ENCODE results near the gene STARD13. TPM values are rescaled to one million over a fixed set of nuclear protein-coding genes. Genes with fewer than 3 reads are reported as not detected.
"Not testable (repeated sequence)": the region's sequence is repeated elsewhere in the genome, so short reads cannot be mapped to it uniquely, and the experiment has no call there.

The STARD13 gene
- total RNA-seq, 2 experiments from 2014 or later, result not detected

DNA sequence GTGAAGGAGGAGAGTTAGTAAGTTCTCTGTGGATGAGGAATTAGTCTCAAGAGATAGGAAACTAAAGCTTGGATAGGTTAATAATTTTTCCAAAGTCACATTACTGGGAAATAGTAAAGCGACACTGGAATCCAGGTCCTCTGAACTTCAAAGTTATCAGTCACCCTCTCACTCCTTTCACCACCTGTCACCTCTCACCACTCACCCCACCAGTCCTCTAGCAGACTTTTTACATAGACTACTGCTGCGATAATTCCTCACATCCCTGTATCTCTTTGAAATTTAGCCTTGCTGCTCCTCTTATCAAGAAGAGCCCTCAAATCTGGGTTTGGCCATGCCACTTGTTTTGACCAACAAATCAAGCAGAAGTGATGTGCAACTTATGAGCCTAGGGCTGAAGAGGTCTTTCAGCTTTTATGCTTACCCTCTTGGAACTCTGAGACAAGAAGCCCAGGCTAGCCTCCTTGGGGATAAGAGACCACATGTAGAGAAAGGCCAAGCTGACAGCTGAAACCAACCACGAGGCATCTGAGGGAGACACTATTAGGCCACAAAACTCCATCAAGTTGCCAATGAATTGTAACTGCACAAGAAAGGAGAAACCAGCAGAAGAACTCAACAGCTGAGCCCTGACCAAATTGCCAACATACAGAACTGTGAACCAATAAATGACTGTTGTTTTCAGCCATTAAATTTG is 41.2 kb downstream of the STARD13 start:
- H3K36me3 Mint-ChIP-seq (ENCODE audit: low read depth), result no peaks in the 10 kb centered on the region
- intact Hi-C loops (cut with micrococcal nuclease), result no loop called here
- ATAC-seq, result no peak
- TF ChIP-seq, protein P1, sequence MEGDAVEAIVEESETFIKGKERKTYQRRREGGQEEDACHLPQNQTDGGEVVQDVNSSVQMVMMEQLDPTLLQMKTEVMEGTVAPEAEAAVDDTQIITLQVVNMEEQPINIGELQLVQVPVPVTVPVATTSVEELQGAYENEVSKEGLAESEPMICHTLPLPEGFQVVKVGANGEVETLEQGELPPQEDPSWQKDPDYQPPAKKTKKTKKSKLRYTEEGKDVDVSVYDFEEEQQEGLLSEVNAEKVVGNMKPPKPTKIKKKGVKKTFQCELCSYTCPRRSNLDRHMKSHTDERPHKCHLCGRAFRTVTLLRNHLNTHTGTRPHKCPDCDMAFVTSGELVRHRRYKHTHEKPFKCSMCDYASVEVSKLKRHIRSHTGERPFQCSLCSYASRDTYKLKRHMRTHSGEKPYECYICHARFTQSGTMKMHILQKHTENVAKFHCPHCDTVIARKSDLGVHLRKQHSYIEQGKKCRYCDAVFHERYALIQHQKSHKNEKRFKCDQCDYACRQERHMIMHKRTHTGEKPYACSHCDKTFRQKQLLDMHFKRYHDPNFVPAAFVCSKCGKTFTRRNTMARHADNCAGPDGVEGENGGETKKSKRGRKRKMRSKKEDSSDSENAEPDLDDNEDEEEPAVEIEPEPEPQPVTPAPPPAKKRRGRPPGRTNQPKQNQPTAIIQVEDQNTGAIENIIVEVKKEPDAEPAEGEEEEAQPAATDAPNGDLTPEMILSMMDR (IDR thresholded peaks at IDR 0.05), result no peak
- H3K27ac Mint-ChIP-seq, result no peak overlapping the region
- H3K4me1 Mint-ChIP-seq (ENCODE audit: low read depth), result no peaks in the 10 kb centered on the region
- no peak overlapping the region for H3K4me3 Mint-ChIP-seq
- H3K27me3 Mint-ChIP-seq, result peaks cover 13% of the 10 kb centered on the region
- H3K9me3 Mint-ChIP-seq, result no peaks in the 10 kb centered on the region
- DNase-seq, result no peak
- ChIA-PET POLR2A (no interaction called here), CTCF (no interaction called here)

DNA sequence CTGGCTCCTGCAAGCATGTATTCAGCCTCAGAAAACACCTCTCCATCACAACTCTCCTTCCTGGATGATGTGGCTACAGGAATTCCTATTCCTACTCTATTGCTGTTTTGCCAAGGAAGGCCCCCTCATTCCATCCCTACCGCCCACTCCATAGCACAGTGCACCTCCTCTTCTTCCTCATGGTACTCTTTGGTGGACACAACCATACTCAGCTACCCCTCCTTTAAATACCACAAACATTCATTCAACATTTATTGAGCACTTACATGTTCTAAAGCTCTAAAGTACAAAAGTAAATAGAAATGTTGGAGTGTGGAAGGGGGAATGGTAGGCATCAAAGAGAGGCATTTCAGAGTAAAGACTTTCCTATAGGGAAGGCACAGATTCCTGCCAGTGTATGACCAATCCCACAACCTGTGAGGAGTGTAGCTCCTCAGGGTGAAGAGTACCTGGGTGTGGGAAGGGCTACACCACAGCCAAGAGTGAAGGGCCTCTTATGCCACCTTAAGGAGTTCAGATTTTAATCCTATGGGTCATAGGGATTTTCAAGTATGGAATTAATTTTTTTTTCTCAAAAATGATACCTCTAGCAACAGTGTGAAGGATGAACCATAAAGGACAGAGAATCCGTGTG is 42.5 kb downstream of the STARD13 start:
- no peak overlapping the region for H3K4me3 Mint-ChIP-seq
- no peaks in the 10 kb centered on the region for H3K9me3 Mint-ChIP-seq
- POLR2A ChIA-PET, result no interaction called here
- H3K36me3 Mint-ChIP-seq (ENCODE audit: low read depth), result no peaks in the 10 kb centered on the region
- H3K4me1 Mint-ChIP-seq (ENCODE audit: low read depth), result no peaks in the 10 kb centered on the region
- CTCF ChIA-PET, result no interaction called here
- no peak overlapping the region for H3K27ac Mint-ChIP-seq
- TF ChIP-seq, protein P1 (IDR thresholded peaks at IDR 0.05), result no peak
- intact Hi-C loops (cut with micrococcal nuclease), result no loop called here
- peaks cover 13% of the 10 kb centered on the region for H3K27me3 Mint-ChIP-seq
- DNase-seq (no peak), ATAC-seq (no peak)

DNA sequence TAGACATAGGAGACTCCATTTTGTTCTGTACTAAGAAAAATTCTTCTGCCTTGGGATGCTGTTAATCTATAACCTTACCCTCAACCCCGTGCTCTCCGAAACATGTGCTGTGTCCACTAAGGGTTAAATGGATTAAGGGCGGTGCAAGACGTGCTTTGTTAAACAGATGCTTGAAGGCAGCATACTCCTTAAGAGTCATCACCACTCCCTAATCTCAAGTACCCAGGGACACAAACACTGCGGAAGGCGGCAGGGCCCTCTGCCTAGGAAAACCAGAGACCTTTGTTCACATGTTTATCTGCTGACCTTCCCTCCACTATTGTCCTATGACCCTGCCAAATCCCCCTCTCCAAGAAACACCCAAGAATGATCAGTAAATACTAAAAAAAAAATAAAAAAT is 43.2 kb downstream of the STARD13 start:
- H3K36me3 Mint-ChIP-seq (ENCODE audit: low read depth); CTCF ChIA-PET; DNase-seq; POLR2A ChIA-PET; H3K27ac Mint-ChIP-seq; intact Hi-C loops (cut with micrococcal nuclease); H3K9me3 Mint-ChIP-seq; H3K4me1 Mint-ChIP-seq (ENCODE audit: low read depth); ATAC-seq; H3K4me3 Mint-ChIP-seq: not testable (repeated sequence)
- peaks cover 17% of the 10 kb centered on the region for H3K27me3 Mint-ChIP-seq

DNA sequence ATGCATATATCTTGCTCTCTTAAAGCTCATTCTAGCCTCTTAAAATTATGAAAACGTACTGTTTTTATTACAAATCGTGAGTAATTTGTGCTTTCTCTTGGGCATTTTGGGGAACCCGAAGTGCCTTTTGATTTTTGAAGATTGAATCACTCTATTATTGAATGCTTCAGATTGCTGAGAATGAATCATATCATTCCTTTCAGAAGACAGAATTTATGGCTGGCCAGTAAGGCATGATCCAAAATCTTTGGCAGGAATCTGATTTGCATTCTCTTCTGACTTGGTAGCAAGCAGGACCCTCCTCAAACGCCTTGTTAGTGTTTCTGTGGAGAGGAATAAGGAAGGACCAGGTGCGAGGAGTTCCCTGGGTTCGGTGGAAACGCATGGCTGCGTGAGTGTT is 49.5 kb downstream of the STARD13 start:
- ATAC-seq (no peak), DNase-seq (no peak)
- intact Hi-C loops (cut with micrococcal nuclease), result no loop called here
- TF ChIP-seq, protein P1 (IDR thresholded peaks at IDR 0.05), result no peak
- POLR2A ChIA-PET, result no interaction called here
- Mint-ChIP-seq H3K27me3 (peaks cover 6% of the 10 kb centered on the region), H3K4me1 (ENCODE audit: low read depth) (no peaks in the 10 kb centered on the region), H3K36me3 (ENCODE audit: low read depth) (no peaks in the 10 kb centered on the region), H3K4me3 (no peak overlapping the region), H3K27ac (no peak overlapping the region), H3K9me3 (no peaks in the 10 kb centered on the region)
- CTCF ChIA-PET, result no interaction called here

DNA sequence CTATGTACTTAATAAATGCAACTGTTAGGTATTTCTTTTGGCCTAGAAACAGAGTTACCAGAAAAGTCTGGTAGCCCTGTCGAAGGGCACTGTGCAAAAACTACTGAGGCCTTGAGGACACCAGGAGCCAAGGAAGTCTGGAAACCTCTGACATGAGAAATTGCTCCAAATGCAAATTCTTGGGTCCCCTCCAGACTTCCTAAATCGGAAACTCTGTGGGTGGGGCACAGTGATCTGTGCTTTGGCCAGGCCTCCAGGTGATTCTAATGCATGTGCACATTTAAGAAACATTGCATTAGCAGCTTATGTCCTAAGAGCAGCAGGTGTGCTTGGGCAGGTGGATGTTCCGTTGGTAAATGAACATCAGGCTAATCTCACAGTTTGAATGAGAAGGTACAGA is 50.0 kb downstream of the STARD13 start:
- DNase-seq, result no peak
- intact Hi-C loops (cut with micrococcal nuclease), result no loop called here
- Mint-ChIP-seq H3K4me1 (ENCODE audit: low read depth) (no peaks in the 10 kb centered on the region), H3K27ac (no peak overlapping the region), H3K36me3 (ENCODE audit: low read depth) (no peaks in the 10 kb centered on the region), H3K27me3 (peaks cover 6% of the 10 kb centered on the region), H3K4me3 (no peak overlapping the region), H3K9me3 (no peaks in the 10 kb centered on the region)
- CTCF ChIA-PET, result no interaction called here
- ATAC-seq, result no peak
- TF ChIP-seq, protein P1 (IDR thresholded peaks at IDR 0.05), result no peak
- POLR2A ChIA-PET, result no interaction called here
